Suprapubic skin (tissue), 4 donors: ENCODE measurements around the gene MROH2A.

Source experiments
- EP300 ChIP-seq: sonication (generic); formaldehyde crosslinking; IDR thresholded peaks from one replicate; pipeline ENCODE4 v1.6.1; 2017; ENCODE audit warnings: antibody characterized with exemption
- POLR2A ChIP-seq, 2 donors: fragments of 450-650 bp; IDR thresholded peaks; one replicate each; pipeline ENCODE4 v1.6.1; 2017; ENCODE audit warnings: antibody characterized with exemption in 2 of 2, mild to moderate bottlenecking in 2 of 2, moderate library complexity in 2 of 2
- POLR2AphosphoS5 ChIP-seq, 3 donors: sonication (generic); formaldehyde crosslinking; IDR thresholded peaks; one replicate each; pipeline ENCODE4 v1.6.1; 2017; ENCODE audit warnings: antibody characterized with exemption in 3 of 3
- TF ChIP-seq, protein P1 (sequence below), 2 donors: fragments of 200-600 bp in 1 of 2; fragments of 450-650 bp in 1 of 2; sonication (generic) in 1 of 2; IDR thresholded peaks; one replicate each; pipeline ENCODE4 v1.5.1; 2016 to 2019; ENCODE audit warnings: antibody characterized with exemption in 2 of 2, mild to moderate bottlenecking in 1 of 2, moderate library complexity in 1 of 2

DNA sequence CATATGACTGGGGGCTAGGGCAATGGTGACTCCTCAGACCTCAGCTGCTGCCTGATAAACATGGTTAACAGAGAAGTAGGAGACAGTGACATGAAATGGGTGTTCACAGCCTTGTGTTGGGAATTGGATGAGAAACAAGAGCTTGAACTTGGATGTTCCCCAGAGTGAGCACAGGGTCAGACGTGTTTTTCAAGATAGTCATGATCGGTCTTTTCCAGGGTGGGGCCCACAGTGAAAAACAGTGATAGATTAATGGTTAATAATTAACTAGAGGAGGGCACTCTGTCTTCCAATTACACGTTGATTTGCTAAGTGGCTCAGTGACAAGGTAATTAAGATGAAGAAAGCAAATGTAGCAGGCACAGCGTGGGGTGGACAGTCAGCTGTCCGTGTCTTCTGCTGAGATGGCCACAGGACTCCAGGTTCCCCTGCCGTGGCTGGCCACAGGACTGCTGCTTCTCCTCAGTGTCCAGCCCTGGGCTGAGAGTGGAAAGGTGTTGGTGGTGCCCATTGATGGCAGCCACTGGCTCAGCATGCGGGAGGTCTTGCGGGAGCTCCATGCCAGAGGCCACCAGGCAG is 49.3 kb upstream of the MROH2A start, which contains the start of gene UGT1A3:
- TF ChIP-seq, protein P1, sequence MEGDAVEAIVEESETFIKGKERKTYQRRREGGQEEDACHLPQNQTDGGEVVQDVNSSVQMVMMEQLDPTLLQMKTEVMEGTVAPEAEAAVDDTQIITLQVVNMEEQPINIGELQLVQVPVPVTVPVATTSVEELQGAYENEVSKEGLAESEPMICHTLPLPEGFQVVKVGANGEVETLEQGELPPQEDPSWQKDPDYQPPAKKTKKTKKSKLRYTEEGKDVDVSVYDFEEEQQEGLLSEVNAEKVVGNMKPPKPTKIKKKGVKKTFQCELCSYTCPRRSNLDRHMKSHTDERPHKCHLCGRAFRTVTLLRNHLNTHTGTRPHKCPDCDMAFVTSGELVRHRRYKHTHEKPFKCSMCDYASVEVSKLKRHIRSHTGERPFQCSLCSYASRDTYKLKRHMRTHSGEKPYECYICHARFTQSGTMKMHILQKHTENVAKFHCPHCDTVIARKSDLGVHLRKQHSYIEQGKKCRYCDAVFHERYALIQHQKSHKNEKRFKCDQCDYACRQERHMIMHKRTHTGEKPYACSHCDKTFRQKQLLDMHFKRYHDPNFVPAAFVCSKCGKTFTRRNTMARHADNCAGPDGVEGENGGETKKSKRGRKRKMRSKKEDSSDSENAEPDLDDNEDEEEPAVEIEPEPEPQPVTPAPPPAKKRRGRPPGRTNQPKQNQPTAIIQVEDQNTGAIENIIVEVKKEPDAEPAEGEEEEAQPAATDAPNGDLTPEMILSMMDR (IDR thresholded peaks at IDR 0.05): no peak
- no peak for TF ChIP-seq POLR2AphosphoS5 (IDR thresholded peaks at IDR 0.05)
- no peak for TF ChIP-seq POLR2A (IDR thresholded peaks at IDR 0.05)
- no peak for TF ChIP-seq EP300
